SU-DHL-6 (cell line): ENCODE data around the gene PCDH11Y.
"Not testable (repeated sequence)": the region's sequence is repeated elsewhere in the genome, so short reads cannot be mapped to it uniquely, and the experiment has no call there.

Source experiments
- H2AFZ ChIP-seq: fragments of 200-600 bp; sonication (generic); 2 replicates; pipeline ENCODE4 v1.6.1; 2014; ENCODE audit warnings: low read depth, mild to moderate bottlenecking, moderate library complexity, mixed read lengths, antibody characterized with exemption, low read length; ENCODE audit not compliant: severe bottlenecking
- H3F3A ChIP-seq: fragments of 200-600 bp; shearing (Covaris generic); 2 replicates; pipeline ENCODE4 v1.6.0; 2016; ENCODE audit warnings: antibody characterized with exemption, mild to moderate bottlenecking; ENCODE audit not compliant: insufficient read depth
- H3K27ac ChIP-seq: fragments of 200-600 bp; sonication (generic); 2 replicates; pipeline ENCODE4 v1.5.1; 2016; ENCODE audit warnings: low read depth, mild to moderate bottlenecking, low read length, moderate library complexity, mixed read lengths
- H3K27me3 ChIP-seq: fragments of 200-600 bp; sonication (generic), shearing (Covaris generic); 2 replicates; pipeline ENCODE4 v1.6.0; 2014; ENCODE audit warnings: mild to moderate bottlenecking, low read length
- H3K36me3 ChIP-seq: fragments of 200-600 bp; sonication (generic); 2 replicates; pipeline ENCODE4 v1.6.1; 2014; ENCODE audit warnings: mild to moderate bottlenecking, low read length, mixed read lengths
- H3K4me2 ChIP-seq: fragments of 300-600, 200-600 bp; shearing (Covaris generic), sonication (generic); 2 replicates; pipeline ENCODE4 v1.6.0; 2014; ENCODE audit warnings: low read length, low read depth, mild to moderate bottlenecking; ENCODE audit not compliant: poor library complexity, severe bottlenecking
- H3K4me3 ChIP-seq: fragments of 200-600 bp; sonication (generic); 2 replicates; pipeline ENCODE4 v1.5.1; 2014; ENCODE audit warnings: antibody characterized with exemption, low read length, mild to moderate bottlenecking, mixed read lengths; ENCODE audit not compliant: insufficient read depth, poor library complexity, severe bottlenecking
- H3K79me2 ChIP-seq: fragments of 200-600 bp; sonication (generic); 2 replicates; pipeline ENCODE4 v1.6.1; 2014; ENCODE audit warnings: mild to moderate bottlenecking, low read length, moderate library complexity; ENCODE audit not compliant: insufficient read depth
- H3K9ac ChIP-seq: fragments of 200-600 bp; sonication (generic); 2 replicates; pipeline ENCODE4 v1.7.0; 2014; ENCODE audit warnings: mild to moderate bottlenecking, low read length
- H3K9me2 ChIP-seq: fragments of 200-600 bp; sonication (generic); replicated peaks from 2 replicates; pipeline ENCODE4 v1.6.1; 2014; ENCODE audit warnings: low read length; ENCODE audit not compliant: insufficient read depth
- H3K9me3 ChIP-seq: fragments of 200-600 bp; sonication (generic); 2 replicates; pipeline ENCODE4 v1.6.1; 2014; ENCODE audit warnings: low read length, mixed read lengths; ENCODE audit not compliant: insufficient read depth
- H4K20me1 ChIP-seq: fragments of 200-600 bp; sonication (generic); 2 replicates; pipeline ENCODE4 v1.6.1; 2014; ENCODE audit warnings: low read depth, mild to moderate bottlenecking, antibody characterized with exemption, low read length, moderate library complexity, mixed read lengths

Gene PCDH11Y

DNA sequence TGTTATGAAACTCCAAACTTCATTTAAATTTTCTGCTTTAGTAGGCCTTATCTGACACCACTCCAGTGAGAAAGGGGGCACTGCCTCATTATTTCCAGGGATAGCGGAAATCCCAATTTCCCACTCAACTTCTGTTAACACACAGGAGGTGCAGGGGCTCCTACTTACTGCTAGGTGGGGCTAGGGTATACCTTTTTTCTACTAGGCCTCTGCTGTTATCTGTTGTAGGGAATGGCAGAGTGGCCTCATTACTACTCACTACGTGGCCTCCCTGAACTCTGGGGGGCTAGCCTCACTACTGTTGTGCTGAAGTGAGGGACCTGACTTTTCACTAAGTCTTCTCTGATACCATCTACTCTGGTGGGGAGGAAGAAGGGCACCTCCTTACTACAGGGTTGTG lies 215.0 kb downstream of the PCDH11Y start:
- not testable (repeated sequence) for H2AFZ ChIP-seq, H3K9me3 ChIP-seq, H3K27ac ChIP-seq

DNA sequence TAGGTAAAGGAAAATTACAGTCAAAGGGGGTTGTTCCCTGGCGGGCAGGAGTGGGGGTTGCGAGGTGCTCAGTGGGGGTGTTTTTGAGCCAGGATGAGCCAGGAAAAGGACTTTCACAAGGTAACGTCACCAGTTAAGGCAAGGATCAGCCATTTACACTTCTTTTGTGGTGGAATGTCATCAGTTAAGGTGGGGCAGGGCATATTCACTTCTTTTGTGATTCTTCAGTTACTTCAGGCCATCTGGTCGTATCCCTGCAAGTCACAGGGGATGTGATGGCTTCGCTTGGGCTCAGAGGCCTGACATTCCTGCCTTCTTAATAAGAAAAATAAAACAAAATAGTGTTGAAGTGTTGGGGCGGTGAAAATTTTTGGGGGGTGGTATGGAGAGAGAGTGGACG lies 324.8 kb downstream of the PCDH11Y start:
- H2AFZ ChIP-seq, H3F3A ChIP-seq, H3K79me2 ChIP-seq, H3K9me2 ChIP-seq, H3K4me2 ChIP-seq, H3K27me3 ChIP-seq, H3K9me3 ChIP-seq, H3K36me3 ChIP-seq, H3K4me3 ChIP-seq, H4K20me1 ChIP-seq, H3K9ac ChIP-seq, H3K27ac ChIP-seq: not testable (repeated sequence)

More for the DNA sequence above, 215.0 kb downstream of the PCDH11Y start:
- not testable (repeated sequence) for H3K4me2 ChIP-seq, H3K36me3 ChIP-seq, H3K9me2 ChIP-seq, H4K20me1 ChIP-seq, H3K4me3 ChIP-seq, H3K27me3 ChIP-seq, H3K9ac ChIP-seq, H3K79me2 ChIP-seq, H3F3A ChIP-seq

DNA sequence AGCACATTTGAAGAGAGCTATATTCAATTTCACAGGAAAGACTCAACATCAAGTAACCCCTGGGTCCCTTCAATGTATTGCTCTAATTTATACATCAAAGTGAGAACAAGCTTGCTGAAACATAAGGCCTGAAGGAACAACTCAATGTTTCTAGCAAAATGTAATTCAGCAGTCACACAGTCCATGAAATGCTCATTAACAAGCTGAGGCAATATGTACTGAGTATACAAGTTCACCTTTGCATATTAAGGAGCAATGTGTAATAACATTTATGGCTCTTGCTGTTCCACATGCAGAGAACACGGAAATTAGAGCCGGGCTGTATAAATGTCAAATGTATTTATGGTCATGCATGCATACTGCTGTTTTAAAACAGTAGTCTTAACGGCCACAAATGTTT lies 342.1 kb downstream of the PCDH11Y start:
- not testable (repeated sequence) for H3K4me3 ChIP-seq, H3K36me3 ChIP-seq, H3F3A ChIP-seq, H3K9me2 ChIP-seq, H3K79me2 ChIP-seq, H3K9ac ChIP-seq, H3K4me2 ChIP-seq, H3K9me3 ChIP-seq, H4K20me1 ChIP-seq, H3K27ac ChIP-seq, H2AFZ ChIP-seq, H3K27me3 ChIP-seq

DNA sequence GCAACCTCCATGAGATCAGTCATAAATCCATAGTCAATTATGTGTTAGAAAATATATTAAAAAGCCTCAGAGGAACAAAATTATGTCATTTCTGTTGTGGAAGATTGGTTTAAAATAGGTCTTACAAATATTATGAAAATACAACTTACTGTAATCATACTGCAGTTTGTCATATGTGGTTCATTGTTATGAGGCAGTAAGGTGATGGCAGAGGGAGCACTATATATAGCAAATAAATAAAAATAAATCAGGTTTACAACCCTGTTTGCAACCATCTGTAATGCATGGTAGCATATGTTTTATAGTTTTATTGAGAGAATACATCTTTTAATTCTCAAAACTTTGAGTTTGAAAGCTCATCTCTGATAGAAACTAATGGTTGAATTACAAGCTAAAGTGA lies 543.6 kb downstream of the PCDH11Y start:
- not testable (repeated sequence) for H3K9ac ChIP-seq, H3K4me2 ChIP-seq, H3K79me2 ChIP-seq, H3K4me3 ChIP-seq, H3F3A ChIP-seq, H4K20me1 ChIP-seq, H3K27me3 ChIP-seq, H2AFZ ChIP-seq, H3K9me2 ChIP-seq, H3K9me3 ChIP-seq, H3K27ac ChIP-seq, H3K36me3 ChIP-seq

DNA sequence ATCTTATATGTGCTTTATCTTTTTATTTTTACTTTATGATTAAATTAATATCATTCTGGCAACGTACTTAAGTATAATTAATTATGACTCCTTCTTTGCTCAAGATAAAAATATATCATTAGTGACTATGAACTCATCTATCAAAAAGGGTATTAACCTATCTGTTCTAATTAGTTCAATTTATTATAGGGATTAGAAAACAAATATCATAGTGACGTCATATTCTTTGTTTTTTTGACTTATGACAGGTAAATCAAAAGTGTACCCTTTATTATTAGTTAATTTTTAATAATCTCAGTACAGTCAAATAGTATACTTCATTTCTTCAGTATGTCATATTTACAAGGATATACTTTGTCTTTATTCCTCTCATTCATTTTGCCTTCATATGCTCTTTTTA lies 638.5 kb downstream of the PCDH11Y start:
- H3K9me3 ChIP-seq, H3K79me2 ChIP-seq, H4K20me1 ChIP-seq, H3K4me2 ChIP-seq, H3K36me3 ChIP-seq, H3K9ac ChIP-seq, H3K27ac ChIP-seq, H3K27me3 ChIP-seq, H3F3A ChIP-seq, H3K4me3 ChIP-seq, H2AFZ ChIP-seq, H3K9me2 ChIP-seq: not testable (repeated sequence)

DNA sequence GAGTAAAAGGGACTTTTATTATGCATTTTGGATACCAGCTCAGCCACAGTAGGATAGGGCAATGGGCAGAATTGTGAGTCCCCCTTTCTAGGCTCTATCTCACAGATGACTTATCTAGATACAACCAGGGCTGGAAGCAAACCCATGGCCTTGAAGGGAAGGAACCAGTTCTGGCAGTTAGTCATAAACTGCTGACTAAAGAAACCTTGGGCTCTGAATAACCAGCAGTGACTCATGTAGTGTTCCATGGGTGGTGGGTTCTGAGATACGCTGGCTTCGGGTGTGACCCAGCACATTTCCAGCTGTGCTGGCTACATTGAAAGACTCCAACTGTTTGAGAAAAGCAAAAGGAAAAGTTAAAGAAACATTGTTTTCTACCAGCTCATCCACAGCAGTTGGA lies 679.2 kb downstream of the PCDH11Y start:
- H3K9me3 ChIP-seq, H3F3A ChIP-seq, H3K9ac ChIP-seq: not testable (repeated sequence)

DNA sequence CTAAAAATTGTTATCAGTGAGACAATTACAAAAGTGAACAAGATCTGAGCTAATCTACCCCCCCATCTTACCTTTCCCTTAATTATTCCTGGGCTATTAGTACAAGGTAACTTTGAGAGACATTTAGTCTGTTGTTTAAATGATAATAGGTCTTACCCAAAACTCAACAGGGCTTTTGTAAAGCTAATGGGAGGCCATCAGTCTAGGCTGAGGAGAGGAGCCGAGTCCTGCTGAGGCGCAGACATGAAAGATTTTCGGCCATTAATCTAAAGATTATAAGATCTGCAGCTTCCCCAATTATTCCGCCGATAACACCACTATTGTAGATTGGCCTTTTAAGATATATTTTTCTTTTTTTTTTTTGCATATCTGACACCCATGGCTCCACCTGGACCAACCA lies 708.6 kb downstream of the PCDH11Y start:
- not testable (repeated sequence) for H3K9ac ChIP-seq, H3K9me3 ChIP-seq, H3K27me3 ChIP-seq, H3K9me2 ChIP-seq, H3K4me2 ChIP-seq, H3K4me3 ChIP-seq, H2AFZ ChIP-seq, H3K79me2 ChIP-seq, H3K27ac ChIP-seq, H3K36me3 ChIP-seq, H3F3A ChIP-seq, H4K20me1 ChIP-seq

More for the DNA sequence above, 679.2 kb downstream of the PCDH11Y start:
- H3K4me3 ChIP-seq, H3K27ac ChIP-seq, H3K36me3 ChIP-seq, H3K27me3 ChIP-seq, H4K20me1 ChIP-seq, H2AFZ ChIP-seq, H3K9me2 ChIP-seq, H3K79me2 ChIP-seq, H3K4me2 ChIP-seq: not testable (repeated sequence)

DNA sequence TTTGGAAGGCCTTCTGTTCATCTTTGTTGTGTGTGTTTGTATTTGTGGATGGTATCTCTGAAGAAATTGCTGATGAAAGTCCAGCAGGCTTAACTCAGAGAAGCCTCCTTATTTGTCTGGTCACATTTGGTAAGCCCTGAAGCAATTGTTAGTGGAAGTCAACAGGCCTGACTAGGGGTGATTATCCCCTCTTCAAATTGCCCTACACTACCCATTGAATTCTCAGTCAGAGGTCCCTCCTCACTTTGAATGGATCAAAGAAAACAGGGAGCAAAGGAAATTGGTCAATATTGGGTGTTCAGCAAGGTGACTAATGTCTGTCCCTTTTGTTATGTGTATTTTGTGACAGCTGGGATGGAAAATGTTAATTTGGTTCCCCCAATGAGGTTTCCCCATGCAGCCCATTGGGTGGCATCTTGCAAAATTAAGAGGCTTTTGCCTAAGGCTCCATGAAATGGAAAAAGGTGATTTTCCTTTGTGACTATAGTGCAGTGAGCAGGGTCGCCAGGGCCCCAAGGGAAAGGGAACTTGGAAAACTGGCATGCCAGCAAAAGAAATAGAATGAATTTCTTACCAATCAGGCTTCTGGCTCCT lies 709.8 kb downstream of the PCDH11Y start:
- not testable (repeated sequence) for H3K27ac ChIP-seq, H3K4me2 ChIP-seq, H3K4me3 ChIP-seq, H3K9me3 ChIP-seq, H3F3A ChIP-seq, H3K27me3 ChIP-seq, H3K9ac ChIP-seq, H2AFZ ChIP-seq, H3K9me2 ChIP-seq, H4K20me1 ChIP-seq, H3K79me2 ChIP-seq, H3K36me3 ChIP-seq
